B cell (primary cell): Measurements from ENCODE around the gene PYCARD. TPM values are rescaled to one million over a fixed set of nuclear protein-coding genes. Genes with fewer than 3 reads are reported as not detected.

Experiments used
- ATAC-seq: fragments of 200-7000 bp; cut with Tn5 transposase; one replicate; pipeline ENCODE4 v1.10.0; 2021; ENCODE audit warnings: low read depth, mild to moderate bottlenecking, moderate number of reproducible peaks, moderate library complexity
- CTCF ChIA-PET: fragments of 350-600 bp; sonication (Branson Sonifier 250); formaldehyde crosslinking; loops from one replicate; lab custom pipeline; 2021; ENCODE audit warnings: antibody characterized with exemption, inconsistent platforms; lab: Charles Lee
- POLR2A ChIA-PET: fragments of 350-600 bp; sonication (Branson Sonifier 250); formaldehyde crosslinking; loops from one replicate; lab custom pipeline; 2021; ENCODE audit warnings: antibody characterized with exemption; lab: Charles Lee
- DNase-seq: peaks from one replicate; pipeline ENCODE4 v3.0.0; 2013
- H2AFZ ChIP-seq: 2 replicates; pipeline ENCODE4 v1.6.1; 2012; ENCODE audit warnings: mild to moderate bottlenecking, low read depth, low read length; ENCODE audit not compliant: insufficient read depth, poor library complexity, severe bottlenecking
- H3K27ac ChIP-seq, 2 donors: 1 replicate in 1 of 2; 2 replicates in 1 of 2; pipeline ENCODE4 v1.5.1; 2012 to 2013; ENCODE audit warnings: low read length in 2 of 2, mild to moderate bottlenecking in 2 of 2, moderate library complexity in 1 of 2
- H3K27me3 ChIP-seq, 4 experiments: fragments of 200-600 bp in 1 of 4; sonication (generic) in 1 of 4; replicated peaks in 1 of 4; 1 replicate in 2 of 4; 2 replicates in 2 of 4; pipeline versions ENCODE4 v1.6.1 to v1.7.0; 2013 to 2016; ENCODE audit warnings: low read length in 3 of 4, mild to moderate bottlenecking in 2 of 4, mixed read lengths in 1 of 4, moderate library complexity in 1 of 4; ENCODE audit not compliant: insufficient read depth in 4 of 4, control insufficient read depth in 3 of 4; ENCODE audit errors: control extremely low read depth in 1 of 4
- H3K36me3 ChIP-seq, 2 experiments: replicated peaks in 1 of 2; 1 replicate in 1 of 2; 2 replicates in 1 of 2; pipeline versions ENCODE4 v1.6.1 to v1.7.1; 2013; ENCODE audit warnings: low read length in 1 of 2; ENCODE audit not compliant: insufficient read depth in 2 of 2, control insufficient read depth in 1 of 2; ENCODE audit errors: control extremely low read depth in 1 of 2, extremely low read depth in 1 of 2
- H3K4me1 ChIP-seq, 2 donors: fragments of 200-600 bp in 1 of 2; sonication (generic) in 1 of 2; 1 replicate in 1 of 2; 2 replicates in 1 of 2; pipeline versions ENCODE4 v1.5.1 to v1.6.1; 2013 to 2017; ENCODE audit warnings: low read length in 2 of 2; ENCODE audit not compliant: control insufficient read depth in 2 of 2, insufficient read depth in 2 of 2
- H3K4me2 ChIP-seq: replicated peaks from 2 replicates; pipeline ENCODE3; 2012; ENCODE audit warnings: mild to moderate bottlenecking, low read depth, low read length; ENCODE audit not compliant: poor library complexity, severe bottlenecking
- H3K4me3 ChIP-seq, 5 experiments: fragments of 200-600 bp in 1 of 5; sonication (generic) in 1 of 5; 1 replicate in 3 of 5; 2 replicates in 2 of 5; pipeline versions ENCODE4 v1.5.1 to v1.7.0; 2011 to 2016; ENCODE audit warnings: low read length in 4 of 5, mild to moderate bottlenecking in 4 of 5, low read depth in 2 of 5, control low read depth in 1 of 5, moderate library complexity in 1 of 5; ENCODE audit not compliant: insufficient read depth in 1 of 5; ENCODE audit errors: control extremely low read depth in 1 of 5, extremely low read depth in 1 of 5
- H3K79me2 ChIP-seq: fragments of 200-600 bp; sonication (generic); one replicate; pipeline ENCODE4 v1.6.0; 2016; ENCODE audit warnings: low read length; ENCODE audit not compliant: control insufficient read depth, insufficient read depth
- H3K9ac ChIP-seq: fragments of 200-600 bp; sonication (generic); 2 replicates; pipeline ENCODE4 v1.6.1; 2017; ENCODE audit warnings: mild to moderate bottlenecking, low read length, moderate library complexity
- H3K9me3 ChIP-seq, 3 donors: one replicate each; pipeline versions ENCODE4 v1.6.1 to v1.7.1; 2013; ENCODE audit warnings: low read length in 2 of 3; ENCODE audit not compliant: control insufficient read depth in 2 of 3, insufficient read depth in 1 of 3; ENCODE audit errors: control extremely low read depth in 1 of 3
- H4K20me1 ChIP-seq: 2 replicates; pipeline ENCODE4 v1.6.0; 2012; ENCODE audit warnings: mild to moderate bottlenecking, low read length; ENCODE audit not compliant: insufficient read depth, control insufficient read depth, poor library complexity, severe bottlenecking
- H3K27ac Mint-ChIP-seq: one replicate; pipeline ENCODE4 v1.8.0; 2021; ENCODE audit warnings: mixed read lengths
- H3K27me3 Mint-ChIP-seq: one replicate; pipeline ENCODE4 v1.8.0; 2021; ENCODE audit warnings: mixed read lengths
- H3K4me1 Mint-ChIP-seq: one replicate; pipeline ENCODE4 v1.8.0; 2021; ENCODE audit warnings: mixed read lengths
- H3K4me3 Mint-ChIP-seq: one replicate; pipeline ENCODE4 v1.8.0; 2021; ENCODE audit warnings: mixed read lengths
- H3K9me3 Mint-ChIP-seq: one replicate; pipeline ENCODE4 v1.8.0; 2022; ENCODE audit warnings: mixed read lengths; ENCODE audit not compliant: insufficient read depth
- CTCF ChIP-seq: fragments of 200-600 bp; IDR thresholded peaks from one replicate; pipeline ENCODE4 v1.8.0; 2022; ENCODE audit warnings: antibody characterized with exemption, mild to moderate bottlenecking
- EZH2 ChIP-seq: IDR thresholded peaks from 2 replicates; pipeline ENCODE4 v1.6.1; 2012; ENCODE audit warnings: borderline replicate concordance, low read depth, mild to moderate bottlenecking, moderate library complexity, low read length; ENCODE audit not compliant: insufficient read depth, poor library complexity, severe bottlenecking
- WGBS: methylation state at CpG from one replicate; pipeline ENCODE4 v1.1.5; 2013; ENCODE audit warnings: missing lambda C conversion rate; ENCODE audit not compliant: insufficient coverage; 5-methylcytosine and 5-hydroxymethylcytosine counted together
- intact Hi-C: fragments of 100-400 bp; cut with micrococcal nuclease; formaldehyde crosslinking; loops from one replicate; pipeline ENCODE4 v1.10.0; 2022
- polyA plus RNA-seq: library from polyadenylated mRNA; depleted of rRNA; stranded (reverse); fragments of >200 nt; gene quantifications from 2 replicates; pipeline ENCODE4 v1.2.3, GENCODE V29; 2012
- total RNA-seq, 2 donors: library from RNA; stranded (reverse); fragments of 120-200 nt in 1 of 2; gene quantifications; 1 replicate in 1 of 2; 2 replicates in 1 of 2; pipeline versions ENCODE4 v1.2.3 to v1.2.4, GENCODE V29; 2013 to 2022

Gene PYCARD
- total and polyA plus RNA-seq, 2 donors (not counting 1 experiment from before 2014, with no cell fraction given), result 35.7 to 72.0 TPM

DNA sequence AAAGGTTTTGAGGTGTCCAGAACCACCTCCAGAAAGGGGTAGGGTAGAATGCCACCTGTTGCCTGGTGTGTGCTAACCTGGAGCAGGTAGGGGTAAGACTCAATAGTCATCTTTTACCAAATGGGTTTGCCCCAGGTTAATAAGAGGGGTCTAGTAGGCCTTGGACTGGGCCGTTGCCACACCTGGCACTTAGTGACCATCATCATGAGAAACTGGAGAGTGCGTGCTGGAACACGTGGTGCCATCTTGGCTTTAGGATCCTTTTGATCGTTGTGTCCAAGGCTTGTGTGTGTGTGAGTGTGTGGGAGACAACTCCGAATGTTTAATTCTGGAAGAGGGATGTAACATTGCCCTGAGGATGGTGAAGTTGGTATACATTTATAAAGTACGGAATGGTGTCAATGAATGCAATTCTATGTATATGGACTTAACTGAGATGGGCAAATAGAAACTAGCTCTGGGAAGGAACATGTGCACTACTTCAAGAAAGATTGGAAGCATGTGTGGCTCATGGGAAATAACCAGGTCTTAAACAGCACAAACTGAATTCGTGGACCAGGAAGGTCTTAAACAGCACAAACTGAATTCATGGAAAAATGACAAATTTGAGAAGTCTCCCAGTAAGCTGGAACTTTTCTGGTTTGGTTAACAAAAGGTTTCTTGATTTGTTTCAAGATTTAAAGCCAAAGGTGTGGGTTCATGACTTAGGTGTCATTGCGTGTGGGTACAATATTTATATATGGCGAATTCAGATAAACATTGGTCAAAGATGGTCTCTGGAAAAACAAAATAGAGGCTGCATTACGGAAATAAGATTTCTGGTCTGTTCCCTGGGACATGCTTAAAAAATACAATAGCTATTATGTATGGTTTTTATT lies 15.4 kb downstream of the PYCARD start:
- ATAC-seq (no peak), DNase-seq (no peak)
- no peak for TF ChIP-seq EZH2
- TF ChIP-seq CTCF, result no peak
- H3K9ac ChIP-seq, result no peak overlapping the region
- peaks cover 54% of the 10 kb centered on the region for H3K4me1 Mint-ChIP-seq
- H3K27ac Mint-ChIP-seq, result no peak overlapping the region
- no peak overlapping the region for H2AFZ ChIP-seq
- no peak overlapping the region for H3K4me2 ChIP-seq
- ChIA-PET POLR2A (interaction anchor here (0.6 to 1.4 kb wide), 2 partner anchors 10 to 83 kb away, joined by 3 to 5 read pairs; no protein-coding TSS in a partner anchor), CTCF (interaction anchor here (1.0 kb wide), 2 partner anchors 15 to 195 kb away, joined by 3 read pairs; partner anchors contain the start of gene PYCARD)
- no peak overlapping the region for H3K4me3 Mint-ChIP-seq
- peaks cover 8 to 18% of the 10 kb centered on the region in 2 donors for H3K4me1 ChIP-seq
- 92% methylated on average over 9 of the region's 10 CpGs for whole genome bisulfite sequencing
- no peak overlapping the region for H3K4me3 ChIP-seq
- H3K27me3 Mint-ChIP-seq, result no peaks in the 10 kb centered on the region
- peaks cover 99% of the 10 kb centered on the region for H4K20me1 ChIP-seq
- no peaks in the 10 kb centered on the region for H3K27me3 ChIP-seq
- no peaks in the 10 kb centered on the region for H3K9me3 ChIP-seq
- H3K79me2 ChIP-seq, result peaks cover 65% of the 10 kb centered on the region
- intact Hi-C loops, result loop anchor here (10.0 kb wide), 2 partner anchors 82 to 688 kb away; partner anchors contain the start of genes BCKDK and ZNF267
- H3K9me3 Mint-ChIP-seq, result no peaks in the 10 kb centered on the region
- no peak overlapping the region for H3K27ac ChIP-seq
- H3K36me3 ChIP-seq, result peaks cover 13 to 98% of the 10 kb centered on the region in 2 experiments

DNA sequence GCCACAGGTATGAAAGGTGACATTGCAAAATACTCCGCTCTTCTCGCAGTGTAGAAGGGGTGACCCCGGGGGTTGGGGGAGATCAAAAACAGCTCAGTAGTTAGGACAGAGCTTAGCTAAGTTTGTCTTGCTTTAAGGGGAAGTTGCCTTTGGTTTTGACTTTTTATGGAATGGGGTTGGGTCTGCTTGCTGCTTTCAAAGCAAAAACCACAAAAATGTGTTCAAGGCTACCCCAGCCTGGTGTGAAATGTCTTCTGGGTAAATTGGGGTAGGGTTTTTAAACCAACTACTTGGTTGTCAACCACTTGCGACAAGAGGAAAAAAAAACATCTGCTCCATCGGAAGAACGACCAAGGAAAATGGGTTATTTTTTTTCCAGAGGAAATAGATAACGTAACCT lies 16.4 kb downstream of the PYCARD start:
- no peaks in the 10 kb centered on the region for H3K9me3 Mint-ChIP-seq
- no peak for ATAC-seq

More for the DNA sequence above, 16.4 kb downstream of the PYCARD start:
- H3K36me3 ChIP-seq, result peaks cover 13 to 89% of the 10 kb centered on the region in 2 experiments
- H3K4me1 Mint-ChIP-seq, result peaks cover 56% of the 10 kb centered on the region
- no peaks in the 10 kb centered on the region for H3K27me3 ChIP-seq
- intact Hi-C loops, result loop anchor here (10.0 kb wide), 2 partner anchors 81 to 689 kb away; partner anchors contain the start of genes BCKDK and ZNF267
- TF ChIP-seq EZH2 (no peak), CTCF (no peak)
- H3K4me2 ChIP-seq, result no peak overlapping the region
- CTCF ChIA-PET, result interaction anchor here (0.5 to 1.0 kb wide), 2 partner anchors 28 to 58 kb away, joined by 3 read pairs; no protein-coding TSS in a partner anchor
- POLR2A ChIA-PET, result no interaction called here
- H4K20me1 ChIP-seq, result peaks cover 99% of the 10 kb centered on the region
- H2AFZ ChIP-seq, result no peak overlapping the region
- no peak overlapping the region for H3K27ac ChIP-seq
- H3K79me2 ChIP-seq, result peaks cover 75% of the 10 kb centered on the region
- H3K4me3 Mint-ChIP-seq, result no peak overlapping the region
- H3K9ac ChIP-seq, result no peak overlapping the region
- H3K27me3 Mint-ChIP-seq, result no peaks in the 10 kb centered on the region
- 94% methylated on average over 3 of the region's 7 CpGs for WGBS
- H3K4me3 ChIP-seq, result no peak overlapping the region
- H3K27ac Mint-ChIP-seq, result no peak overlapping the region
- no peak for DNase-seq
- no peaks in the 10 kb centered on the region for H3K9me3 ChIP-seq
- H3K4me1 ChIP-seq, result peaks cover 18 to 28% of the 10 kb centered on the region in 2 donors
